Measurements from ENCODE around the gene SESTD1.

SESTD1 gene

GRCh38 chr2:179239838-179240237 lies 24.8 kb downstream of the SESTD1 start:
- H3K36me3 ChIP-seq (ENCODE audit: control insufficient read depth, insufficient read depth, low read length), result no peaks in the 10 kb centered on the region
- TF ChIP-seq, protein P1, sequence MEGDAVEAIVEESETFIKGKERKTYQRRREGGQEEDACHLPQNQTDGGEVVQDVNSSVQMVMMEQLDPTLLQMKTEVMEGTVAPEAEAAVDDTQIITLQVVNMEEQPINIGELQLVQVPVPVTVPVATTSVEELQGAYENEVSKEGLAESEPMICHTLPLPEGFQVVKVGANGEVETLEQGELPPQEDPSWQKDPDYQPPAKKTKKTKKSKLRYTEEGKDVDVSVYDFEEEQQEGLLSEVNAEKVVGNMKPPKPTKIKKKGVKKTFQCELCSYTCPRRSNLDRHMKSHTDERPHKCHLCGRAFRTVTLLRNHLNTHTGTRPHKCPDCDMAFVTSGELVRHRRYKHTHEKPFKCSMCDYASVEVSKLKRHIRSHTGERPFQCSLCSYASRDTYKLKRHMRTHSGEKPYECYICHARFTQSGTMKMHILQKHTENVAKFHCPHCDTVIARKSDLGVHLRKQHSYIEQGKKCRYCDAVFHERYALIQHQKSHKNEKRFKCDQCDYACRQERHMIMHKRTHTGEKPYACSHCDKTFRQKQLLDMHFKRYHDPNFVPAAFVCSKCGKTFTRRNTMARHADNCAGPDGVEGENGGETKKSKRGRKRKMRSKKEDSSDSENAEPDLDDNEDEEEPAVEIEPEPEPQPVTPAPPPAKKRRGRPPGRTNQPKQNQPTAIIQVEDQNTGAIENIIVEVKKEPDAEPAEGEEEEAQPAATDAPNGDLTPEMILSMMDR (IDR thresholded peaks at IDR 0.05; ENCODE audit: insufficient read depth, low read length, poor library complexity, severe bottlenecking), result no peak
- no peak overlapping the region for H3K4me3 ChIP-seq (replicated peaks; ENCODE audit: low read depth, low read length)
- DNase-seq (ENCODE audit: extremely low read depth, insufficient read length), result no peak
- no peaks in the 10 kb centered on the region for H3K27me3 ChIP-seq (replicated peaks; ENCODE audit: control insufficient read depth, insufficient read depth, low read length)

DNA sequence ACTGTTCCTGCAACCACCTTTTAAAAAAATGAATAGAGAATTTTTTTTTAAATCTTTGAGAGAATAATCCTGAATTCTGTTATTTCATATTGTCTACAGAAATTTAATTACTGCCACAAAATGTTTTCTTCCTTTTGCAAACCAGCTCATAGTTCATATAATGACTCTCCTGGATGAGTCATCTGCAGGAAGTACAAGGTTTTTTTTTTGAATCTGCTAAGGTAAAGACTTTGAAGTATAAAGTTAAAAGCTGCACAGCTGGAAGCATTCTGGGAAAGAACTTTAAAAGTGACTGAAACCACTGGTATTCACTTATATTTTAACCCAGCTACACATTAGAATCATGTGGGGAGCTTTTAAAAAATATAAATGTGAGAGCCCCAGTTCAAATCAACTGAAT lies 25.4 kb downstream of the SESTD1 start:
- TF ChIP-seq, protein P1 (IDR thresholded peaks at IDR 0.05; ENCODE audit: insufficient read depth, low read length, poor library complexity, severe bottlenecking), result no peak
- Histone ChIP-seq H3K4me3 (replicated peaks; ENCODE audit: low read depth, low read length) (no peak overlapping the region), H3K36me3 (ENCODE audit: control insufficient read depth, insufficient read depth, low read length) (no peaks in the 10 kb centered on the region), H3K27me3 (replicated peaks; ENCODE audit: control insufficient read depth, insufficient read depth, low read length) (no peaks in the 10 kb centered on the region)
- DNase-seq (ENCODE audit: extremely low read depth, insufficient read length), result no peak

GRCh38 chr2:179238027-179238426 lies 26.6 kb downstream of the SESTD1 start:
- TF ChIP-seq, protein P1 (IDR thresholded peaks at IDR 0.05; ENCODE audit: insufficient read depth, low read length, poor library complexity, severe bottlenecking), result no peak
- Histone ChIP-seq H3K36me3 (ENCODE audit: control insufficient read depth, insufficient read depth, low read length) (no peaks in the 10 kb centered on the region), H3K4me3 (replicated peaks; ENCODE audit: low read depth, low read length) (no peak overlapping the region), H3K27me3 (replicated peaks; ENCODE audit: control insufficient read depth, insufficient read depth, low read length) (no peaks in the 10 kb centered on the region)
- no peak for DNase-seq (ENCODE audit: extremely low read depth, insufficient read length)

GRCh38 chr2:179237209-179237946 lies 27.3 kb downstream of the SESTD1 start:
- H3K36me3 ChIP-seq (ENCODE audit: control insufficient read depth, insufficient read depth, low read length), result no peaks in the 10 kb centered on the region
- TF ChIP-seq, protein P1 (IDR thresholded peaks at IDR 0.05; ENCODE audit: insufficient read depth, low read length, poor library complexity, severe bottlenecking), result no peak
- H3K27me3 ChIP-seq (replicated peaks; ENCODE audit: control insufficient read depth, insufficient read depth, low read length), result no peaks in the 10 kb centered on the region
- DNase-seq (ENCODE audit: extremely low read depth, insufficient read length), result no peak
- no peak overlapping the region for H3K4me3 ChIP-seq (replicated peaks; ENCODE audit: low read depth, low read length)

- DNase-seq (ENCODE audit: extremely low read depth, insufficient read length), result no peak
- Histone ChIP-seq H3K27me3 (replicated peaks; ENCODE audit: control insufficient read depth, insufficient read depth, low read length) (no peaks in the 10 kb centered on the region), H3K36me3 (ENCODE audit: control insufficient read depth, insufficient read depth, low read length) (no peaks in the 10 kb centered on the region), H3K4me3 (replicated peaks; ENCODE audit: low read depth, low read length) (no peak overlapping the region)
- TF ChIP-seq, protein P1 (IDR thresholded peaks at IDR 0.05; ENCODE audit: insufficient read depth, low read length, poor library complexity, severe bottlenecking), result no peak
Observed at GRCh38 chr2:179235463-179236108, 29.0 kb downstream of the SESTD1 start.
